HG02840 (cell line): ENCODE results near the gene DNAJC5.
"Not testable (repeated sequence)": the region's sequence is repeated elsewhere in the genome, so short reads cannot be mapped to it uniquely, and the experiment has no call there.

Experiments used
- ATAC-seq: cut with Tn5 transposase; IDR thresholded peaks from one replicate; pipeline ENCODE4 v1.9.1; 2021; ENCODE audit warnings: mild to moderate bottlenecking, moderate library complexity, moderate number of reproducible peaks; ENCODE audit not compliant: unreplicated experiment, low FRiP score

DNAJC5 gene

DNA sequence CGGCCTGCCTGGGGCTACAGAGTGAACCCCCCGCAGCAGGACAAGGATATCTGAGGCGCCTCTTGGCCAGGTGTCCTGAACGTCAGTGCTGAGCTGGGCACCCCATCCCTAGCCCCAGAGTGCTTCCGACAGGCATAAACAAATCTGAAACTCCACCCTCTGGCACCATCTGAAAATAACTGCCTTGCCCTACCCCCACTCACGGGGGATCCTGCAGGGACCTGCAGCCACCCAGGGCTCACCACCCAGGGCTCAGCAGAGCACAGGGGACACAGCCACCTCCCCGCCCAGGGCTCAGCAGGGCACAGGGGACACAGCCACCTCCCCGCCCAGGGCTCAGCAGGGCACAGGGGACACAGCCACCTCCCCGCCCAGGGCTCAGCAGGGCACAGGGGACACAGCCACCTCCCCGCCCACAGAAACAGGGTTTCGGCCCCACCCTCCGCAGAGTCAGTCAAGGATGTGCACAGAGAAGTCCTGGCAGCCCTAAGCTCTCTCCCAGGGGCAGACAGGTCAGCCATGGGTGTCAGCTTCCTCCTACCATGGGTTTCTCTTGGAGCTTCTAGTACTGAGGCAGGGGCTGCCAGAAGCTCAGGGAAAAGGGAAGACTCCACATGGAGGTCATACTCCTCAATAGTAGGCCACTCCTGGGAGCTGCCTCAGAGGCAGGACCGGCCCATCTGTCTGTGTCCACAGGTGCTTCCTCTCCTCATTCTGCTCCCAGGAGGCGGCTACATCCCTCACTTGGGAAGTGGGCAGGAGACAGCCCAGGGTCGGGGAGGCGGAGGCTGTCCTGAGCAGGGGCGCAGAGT is 56.7 kb downstream of the DNAJC5 start:
- ATAC-seq: no peak

DNA sequence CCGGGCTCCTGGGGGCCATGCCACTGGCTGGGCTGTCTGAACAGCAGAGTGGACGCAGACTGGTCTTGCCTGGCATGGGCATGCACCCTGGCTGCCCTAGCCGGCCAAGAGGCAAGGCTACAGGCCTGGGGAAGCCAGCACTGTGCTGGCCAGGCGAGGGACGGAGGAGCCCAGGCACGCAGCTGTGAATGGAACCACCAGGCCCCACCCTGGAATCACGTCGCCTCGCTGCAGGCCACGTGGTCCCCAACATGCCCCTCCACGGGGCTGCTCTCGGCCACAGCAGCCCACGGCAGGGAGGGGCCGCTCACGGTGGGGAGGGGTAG is 57.2 kb downstream of the DNAJC5 start:
- ATAC-seq: no peak

DNA sequence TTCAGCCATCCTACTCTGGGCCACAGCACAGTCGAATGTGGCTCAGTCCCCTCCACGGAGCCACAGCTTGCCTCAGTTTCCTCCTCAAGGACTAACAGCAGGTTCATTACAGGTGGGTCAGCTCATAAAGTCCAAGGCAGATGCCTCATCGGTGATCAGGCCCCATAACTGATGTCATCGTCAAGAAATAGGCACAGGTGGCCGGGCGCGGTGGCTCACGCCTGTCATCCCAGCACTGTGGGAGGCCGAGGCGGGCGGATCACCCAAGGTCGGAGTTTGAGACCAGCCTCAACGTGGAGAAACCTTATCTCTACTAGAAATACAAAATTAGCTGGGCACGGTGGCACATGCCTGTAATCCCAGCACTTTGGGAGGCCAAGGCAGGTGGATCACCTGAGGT is 57.8 kb downstream of the DNAJC5 start:
- no peak for ATAC-seq

DNA sequence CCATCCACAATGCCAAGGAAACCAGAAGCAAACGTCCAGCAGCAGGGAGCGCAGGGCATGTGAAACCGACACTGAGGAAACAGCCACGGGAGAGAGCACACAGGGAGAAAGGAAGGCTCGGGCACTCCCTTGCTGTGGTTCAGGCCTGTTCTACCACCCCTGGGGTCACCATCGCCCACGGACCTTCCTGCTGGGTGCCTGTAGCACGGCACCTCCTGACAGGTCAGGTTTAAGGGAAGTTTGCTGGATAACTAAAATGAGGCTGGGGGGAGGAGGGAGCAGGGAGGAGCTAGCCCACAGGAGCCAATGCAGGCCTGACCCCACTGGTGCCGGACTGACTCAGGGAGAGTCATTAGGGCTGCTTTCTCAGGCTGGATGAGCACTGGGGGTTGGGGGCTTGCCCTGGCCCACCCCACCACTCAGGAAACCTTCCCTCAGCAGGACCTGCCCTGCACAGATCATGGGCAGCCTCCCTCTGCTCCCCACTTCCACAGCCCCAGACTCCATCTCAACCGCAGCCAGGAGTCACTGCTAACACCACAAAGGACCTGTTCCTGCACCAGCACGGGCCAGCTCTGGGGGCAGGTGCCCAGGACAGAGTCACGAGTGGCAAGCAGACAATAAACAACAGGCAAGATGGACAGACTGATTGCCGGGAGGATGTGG is 59.0 kb downstream of the DNAJC5 start:
- no peak for ATAC-seq

DNA sequence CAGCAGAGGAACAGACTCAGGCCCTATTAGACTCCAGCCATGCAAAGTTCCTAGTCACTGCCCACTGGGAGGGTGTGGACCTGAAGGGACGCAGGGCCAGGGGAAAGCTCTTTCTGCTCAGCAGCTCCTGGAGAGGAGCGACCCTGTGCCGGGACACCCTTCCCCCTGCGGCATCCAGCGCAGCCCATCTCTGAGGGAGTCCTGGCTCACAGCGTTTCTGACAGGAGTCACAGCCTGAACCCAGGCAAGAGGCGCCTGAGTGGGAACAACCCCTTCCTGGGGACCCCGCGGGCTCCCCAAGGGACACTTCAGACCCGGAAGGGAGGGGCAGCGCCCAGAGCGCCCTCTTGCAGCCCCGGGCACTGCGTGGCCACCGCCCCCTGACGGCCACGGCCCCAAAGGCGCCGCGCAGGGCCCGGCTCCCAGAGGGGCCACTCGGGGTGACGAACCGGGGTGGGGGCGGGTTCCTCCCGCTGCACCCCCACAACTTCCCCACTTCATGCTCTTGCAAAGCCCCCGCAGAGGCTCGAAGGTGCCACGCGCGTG is 60.4 kb downstream of the DNAJC5 start:
- ATAC-seq: peak; percentile 12

DNA sequence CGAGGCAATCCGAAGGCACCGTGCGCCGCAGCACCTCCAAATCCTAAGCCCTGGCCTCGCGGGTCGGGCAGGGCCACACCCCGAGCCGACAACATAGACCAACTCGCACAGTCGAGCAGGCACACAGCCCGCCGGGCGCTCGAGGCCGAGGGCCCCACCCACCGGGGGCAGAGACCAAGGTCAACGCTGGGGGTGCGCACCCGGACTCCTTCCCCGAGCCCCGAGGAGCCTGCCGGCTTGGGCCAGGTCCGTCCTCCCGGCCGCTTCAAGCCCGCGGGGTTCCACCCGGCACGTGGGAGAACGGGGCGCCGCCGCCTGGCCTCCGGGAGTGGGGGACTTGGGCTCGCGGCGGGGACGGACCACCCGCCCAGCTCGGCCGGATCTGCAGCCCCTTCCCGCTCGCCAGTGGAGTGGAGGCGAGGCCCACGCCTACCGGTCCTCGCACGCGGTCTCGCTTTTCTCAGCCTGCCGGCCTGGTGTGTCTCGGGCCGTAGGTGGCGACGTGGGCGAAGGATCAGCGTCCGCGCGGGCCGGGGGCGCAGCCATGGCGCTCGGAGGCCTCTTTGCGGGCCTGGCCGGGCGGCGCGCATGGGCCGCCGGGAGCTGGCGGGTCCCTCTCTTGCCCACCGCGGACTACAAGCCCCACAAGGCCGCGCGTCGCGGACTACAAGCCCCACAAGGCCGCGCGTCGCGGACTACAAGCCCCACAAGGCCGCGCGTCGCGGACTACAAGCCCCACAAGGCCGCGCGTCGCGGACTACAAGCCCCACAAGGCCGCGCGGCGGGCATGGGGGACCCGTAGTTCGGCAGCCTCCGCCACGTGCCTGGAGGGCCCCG is 61.1 kb downstream of the DNAJC5 start, which contains the start of gene UCKL1:
Gene UCKL1, minus strand, starts transcription at position 590 of the 837 bp plus-strand sequence. Its CDS starts 44 bp downstream, at position 546.
- peak; percentile 70 for ATAC-seq

DNA sequence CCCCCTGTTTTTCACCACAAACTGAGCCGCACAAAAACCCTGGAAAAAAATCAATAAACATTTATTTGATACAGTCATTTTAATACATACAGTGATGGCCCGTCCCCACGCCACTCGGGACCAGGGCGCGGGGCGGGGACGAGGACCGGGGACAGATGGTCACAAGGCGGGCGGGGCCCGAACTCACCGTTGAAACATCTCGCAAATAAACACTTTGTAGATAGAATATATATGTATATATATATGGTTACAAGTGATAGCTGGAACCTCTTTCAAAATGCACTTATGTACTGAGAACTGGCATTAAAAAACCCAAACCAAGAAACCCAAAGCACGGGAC is 61.7 kb downstream of the DNAJC5 start:
- ATAC-seq: peak; percentile 21

DNA sequence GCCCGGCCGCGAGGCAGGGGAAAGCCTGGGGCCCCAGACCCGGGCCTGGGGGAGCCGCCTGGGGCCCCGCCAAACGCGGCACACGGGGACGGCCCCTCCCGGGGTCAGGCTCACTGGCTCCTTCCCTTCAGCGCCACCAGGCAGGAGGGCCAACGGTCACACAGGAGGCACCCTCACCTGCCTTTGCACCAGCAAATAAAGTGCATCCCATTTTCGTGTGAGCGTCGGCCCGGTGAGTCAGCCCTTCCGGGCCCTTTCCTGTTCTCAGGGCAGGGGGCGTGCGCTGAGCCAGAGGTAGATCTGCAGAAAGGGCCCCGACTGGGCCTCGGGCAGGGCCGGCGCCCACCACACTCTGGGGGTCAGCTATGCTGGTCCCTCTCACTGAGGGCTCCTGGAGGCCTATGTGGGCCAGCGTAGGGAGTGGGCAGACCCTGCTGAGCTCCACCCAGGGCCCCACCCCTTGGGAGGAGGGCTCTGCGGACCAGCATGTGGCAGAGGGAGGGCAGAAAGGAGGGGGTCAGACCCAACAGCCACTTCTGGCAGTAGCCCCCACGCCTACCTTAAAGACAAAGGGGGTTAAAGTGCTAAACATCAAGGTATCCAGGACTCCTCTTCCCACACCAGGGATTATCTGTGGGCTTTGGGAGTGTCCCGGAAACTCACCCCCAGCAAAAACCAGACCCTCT is 62.2 kb downstream of the DNAJC5 start:
- peak; percentile 14 for ATAC-seq

DNA sequence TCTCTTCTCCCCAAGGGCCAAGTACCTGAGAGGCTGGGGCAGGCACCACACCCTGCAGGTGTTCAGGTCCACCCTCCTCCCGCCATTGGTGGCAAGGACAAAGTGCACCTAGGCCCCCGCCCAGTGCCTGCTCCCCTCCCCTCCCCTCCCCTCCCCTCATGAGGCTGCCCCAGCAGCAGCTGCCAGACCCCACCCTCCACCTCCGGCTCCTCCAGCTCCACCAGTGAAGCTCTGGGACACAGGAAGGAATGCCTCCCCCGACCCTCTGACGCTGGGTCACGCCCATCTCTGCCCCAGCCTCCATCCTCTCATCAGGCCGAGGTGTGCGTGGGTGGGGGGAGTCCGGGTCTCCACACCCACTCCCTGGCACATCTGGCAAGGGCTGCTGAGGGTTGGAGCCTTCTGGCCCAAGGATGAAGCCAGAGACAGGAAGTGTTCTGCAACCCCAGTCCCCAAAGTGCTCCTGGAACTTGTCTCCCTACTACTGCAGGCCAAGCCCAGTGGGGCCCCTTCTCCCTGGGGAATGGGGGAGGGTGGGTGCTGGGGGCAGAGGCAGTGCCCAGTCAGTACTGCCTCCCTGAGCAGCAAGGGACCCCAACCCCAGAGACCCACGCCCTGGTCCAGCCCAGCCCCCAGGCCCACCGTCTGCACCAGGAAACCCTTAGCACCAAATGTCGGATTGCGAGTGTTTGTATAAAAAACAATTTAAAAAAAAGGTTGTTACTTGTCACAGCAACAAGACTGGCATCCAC is 62.9 kb downstream of the DNAJC5 start:
- ATAC-seq: no peak

DNA sequence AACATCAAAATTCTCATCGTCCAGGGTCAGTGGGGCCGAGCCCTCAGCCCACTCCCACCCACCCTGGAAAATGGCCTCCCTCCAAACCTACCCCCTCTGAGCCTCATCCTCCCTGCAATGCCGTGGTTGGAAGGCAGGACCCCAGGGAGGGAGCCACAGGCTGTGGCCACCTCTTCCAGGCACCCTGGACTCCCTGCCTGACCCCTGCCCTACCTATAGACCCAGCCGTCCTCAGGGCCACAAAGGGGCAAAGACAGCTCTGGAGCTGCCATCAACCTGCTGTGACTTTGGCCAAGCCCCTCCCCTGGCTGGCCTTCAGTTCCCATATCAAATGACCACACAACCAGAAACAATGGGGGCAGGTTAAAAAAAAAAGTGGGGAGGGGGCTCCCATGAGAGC is 63.5 kb downstream of the DNAJC5 start:
- ATAC-seq: no peak

DNA sequence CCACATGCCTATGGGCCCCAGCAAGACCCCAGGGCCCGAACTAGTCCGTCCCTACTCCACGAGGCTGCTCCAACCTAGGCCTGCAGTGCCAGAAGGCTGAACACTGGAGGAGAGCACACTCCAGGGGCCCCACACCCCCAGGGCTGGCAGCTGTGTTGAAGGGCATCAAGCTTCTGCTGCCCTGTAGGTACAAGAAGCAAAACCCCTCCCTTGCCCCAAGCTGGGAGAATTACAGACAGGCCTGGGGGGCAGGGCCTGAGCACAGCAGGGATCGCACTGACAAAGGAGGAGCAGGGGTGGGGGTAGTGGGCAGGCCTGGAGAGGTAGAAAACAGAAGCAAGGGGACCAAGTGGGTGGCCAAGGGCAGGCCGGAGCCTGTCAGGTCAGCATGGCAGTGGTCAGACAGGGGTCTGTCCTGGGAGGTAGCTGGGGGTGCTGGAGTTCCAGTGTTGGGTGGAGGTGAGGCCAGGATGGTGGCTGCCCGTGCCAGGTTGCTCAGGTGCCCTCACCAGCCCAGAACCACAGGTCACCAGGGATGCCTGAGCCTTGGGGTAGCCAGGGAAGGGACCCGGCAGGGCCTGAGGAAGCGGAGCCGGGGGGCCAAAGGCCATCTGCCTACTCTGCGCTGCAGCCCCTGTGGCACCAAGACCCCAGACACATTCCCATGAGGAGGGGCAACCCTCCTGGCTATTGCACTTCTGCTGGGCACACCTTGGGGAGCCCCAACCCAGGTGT is 64.2 kb downstream of the DNAJC5 start:
- ATAC-seq: no peak

DNA sequence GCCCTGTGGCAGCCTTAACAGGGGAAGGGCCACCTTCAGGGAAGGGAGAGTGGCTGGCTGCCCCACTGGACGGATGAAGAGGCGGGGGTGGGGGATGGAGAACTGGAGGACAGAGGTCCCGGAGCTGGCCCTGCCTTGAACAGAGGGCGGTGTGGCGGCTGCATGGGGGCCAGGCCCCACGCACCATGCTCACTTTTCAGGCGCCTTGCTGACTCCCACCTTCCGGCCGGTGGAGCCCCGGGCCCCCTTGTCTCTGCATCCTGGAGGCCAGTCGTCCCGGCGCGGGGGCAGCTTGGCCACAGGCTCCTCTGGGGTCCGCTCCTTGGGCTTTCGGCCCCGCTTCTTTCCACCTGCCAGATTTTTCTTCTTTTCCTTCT is 64.8 kb downstream of the DNAJC5 start:
- no peak for ATAC-seq

DNA sequence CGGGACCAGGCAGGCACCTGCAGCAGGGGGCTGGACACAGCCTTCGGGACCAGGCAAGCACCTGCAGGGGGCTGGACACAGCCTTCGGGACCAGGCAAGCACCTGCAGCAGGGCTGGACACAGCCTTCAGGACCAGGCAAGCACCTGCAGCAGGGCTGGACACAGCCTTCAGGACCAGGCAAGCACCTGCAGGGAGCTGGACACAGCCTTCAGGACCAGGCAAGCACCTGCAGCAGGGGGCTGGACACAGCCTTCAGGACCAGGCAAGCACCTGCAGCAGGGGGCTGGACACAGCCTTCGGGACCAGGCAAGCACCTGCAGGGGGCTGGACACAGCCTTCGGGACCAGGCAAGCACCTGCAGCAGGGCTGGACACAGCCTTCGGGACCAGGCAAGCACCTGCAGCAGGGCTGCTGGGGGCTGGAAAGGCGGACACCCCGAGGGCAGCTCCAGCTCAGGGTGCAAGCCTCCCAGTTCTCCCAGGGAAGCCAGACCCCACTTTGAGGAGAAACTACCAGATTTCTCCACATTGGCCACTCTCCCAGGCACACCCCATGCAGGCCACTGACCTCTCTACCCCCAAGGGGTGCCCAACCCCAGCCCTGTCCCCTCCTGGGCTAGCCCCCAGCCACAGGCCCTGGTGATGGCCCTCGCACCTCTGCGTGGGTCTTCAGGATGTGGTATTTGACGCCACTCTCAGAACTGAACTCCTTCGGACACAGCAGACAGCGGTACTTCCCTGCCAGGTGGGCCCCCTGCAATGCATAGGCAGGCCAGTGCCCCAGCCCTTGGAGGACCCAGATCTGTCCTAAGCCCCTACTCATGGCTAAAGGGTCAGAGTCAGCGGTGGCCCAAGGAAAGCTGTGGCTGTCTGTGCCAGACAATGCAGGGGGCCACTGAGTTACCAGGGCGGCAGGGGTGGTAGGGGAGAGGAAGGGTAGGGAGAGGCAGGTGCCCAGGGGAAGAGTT is 66.0 kb downstream of the DNAJC5 start:
- ATAC-seq: not testable (repeated sequence)

DNA sequence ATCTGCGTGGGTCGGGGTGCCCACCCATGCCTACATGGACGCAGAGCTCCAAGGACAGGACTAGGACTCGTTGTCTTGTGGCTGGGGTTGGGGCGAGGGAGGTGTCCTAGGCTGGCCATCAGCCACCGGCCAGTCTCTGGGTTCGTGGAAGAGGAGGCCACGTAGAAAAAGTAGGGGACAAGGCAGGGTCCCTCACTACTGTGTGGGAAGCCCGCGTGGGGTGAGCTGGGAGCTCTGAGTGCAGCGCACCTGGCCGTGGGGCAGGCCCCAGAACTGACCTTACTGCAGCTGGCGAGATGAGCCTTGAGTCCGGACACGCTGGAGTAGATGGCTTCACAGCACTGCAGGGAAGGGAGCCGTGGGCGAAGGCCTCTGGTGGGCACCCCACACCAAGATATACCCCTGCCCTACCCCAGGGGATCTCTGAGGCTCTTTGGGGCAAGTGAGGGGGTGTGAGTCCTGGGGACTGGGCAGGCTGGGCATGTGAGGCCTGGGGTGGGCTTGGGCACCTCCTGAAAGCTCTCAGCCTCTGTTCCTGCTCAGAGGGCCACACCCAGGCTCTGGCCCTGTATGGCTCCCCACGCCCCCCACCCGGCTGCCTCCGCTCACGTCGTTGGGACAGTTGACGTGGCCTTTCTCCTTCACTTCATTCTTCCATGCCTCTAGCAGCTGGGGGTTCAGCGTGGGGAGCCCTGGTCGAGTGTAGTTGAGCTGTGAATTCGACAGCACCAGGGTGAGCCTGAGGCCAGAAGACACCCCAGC is 66.9 kb downstream of the DNAJC5 start:
- no peak for ATAC-seq

DNA sequence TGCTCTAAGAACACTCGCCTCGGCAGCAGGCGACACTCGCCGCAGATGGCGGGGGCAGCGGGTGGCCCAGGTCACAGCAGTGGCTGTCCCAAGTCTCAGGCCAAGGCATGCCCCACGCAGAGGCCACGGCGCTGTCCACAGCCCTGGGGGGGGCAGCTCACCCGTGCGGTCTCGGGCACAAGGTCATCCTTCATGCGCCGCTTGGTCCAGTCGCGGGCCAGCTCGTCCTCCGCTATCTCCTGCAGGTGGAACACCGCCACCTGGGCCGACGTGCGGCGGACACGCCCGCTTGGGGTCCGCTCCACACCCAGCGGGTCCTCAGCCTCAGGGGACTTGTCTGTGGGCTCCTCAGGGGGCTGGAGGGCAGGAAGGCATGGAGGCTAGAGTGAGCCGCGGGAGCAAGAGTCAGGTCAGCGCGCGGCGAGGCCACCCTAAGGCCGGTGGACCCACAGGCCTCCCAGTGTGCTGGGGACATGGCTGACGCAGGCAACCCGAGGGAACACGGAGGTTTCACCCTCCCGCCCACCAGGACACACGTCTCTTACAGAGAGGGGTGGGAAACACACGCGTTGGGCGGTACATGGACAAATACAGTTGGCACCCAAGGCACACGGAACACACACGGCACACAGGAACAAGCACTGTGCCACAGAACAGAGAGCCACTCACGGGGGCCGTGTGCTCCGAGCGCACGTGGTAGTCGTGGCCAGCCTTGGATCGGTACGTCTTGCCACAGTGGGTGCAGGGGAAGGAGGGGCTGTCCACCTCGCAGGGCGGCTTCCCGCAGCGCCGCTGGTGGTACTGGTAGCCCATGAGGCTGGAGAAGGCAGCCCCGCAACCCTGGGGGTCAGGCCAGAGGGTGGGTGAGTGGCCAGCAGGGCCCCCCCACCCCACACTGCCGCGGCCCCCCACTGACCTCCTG is 67.8 kb downstream of the DNAJC5 start:
- ATAC-seq: no peak

DNA sequence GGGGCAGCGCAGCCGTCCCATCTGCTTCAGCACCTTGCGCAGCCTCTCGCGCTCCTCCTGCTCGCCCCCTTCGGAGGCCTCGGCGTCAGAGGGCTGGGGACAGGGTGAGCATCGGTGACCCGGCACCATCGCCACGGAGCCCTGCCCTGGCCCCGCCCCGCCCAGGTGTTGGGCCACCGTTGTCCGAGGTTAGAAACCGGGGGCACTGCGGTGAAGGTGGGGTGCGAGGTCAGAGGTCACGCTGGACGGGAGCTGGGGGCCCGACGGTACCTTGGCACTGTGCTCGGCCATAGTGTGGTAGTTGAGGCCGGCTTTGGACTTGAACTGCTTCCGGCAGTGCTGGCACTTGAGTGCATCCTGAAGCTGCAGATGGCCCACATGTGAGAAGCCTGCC is 68.4 kb downstream of the DNAJC5 start:
- ATAC-seq: no peak
